Nephron (organoid): ENCODE measurements around the gene ZNF497.

ENCODE experiments used
- H3K27ac Mint-ChIP-seq, 3 experiments: 2 replicates each; pipeline ENCODE4 v1.8.0; 2020; ENCODE audit warnings: mixed read lengths in 3 of 3, mild to moderate bottlenecking in 2 of 3, moderate library complexity in 1 of 3
- H3K27me3 Mint-ChIP-seq: 2 replicates; pipeline ENCODE4 v1.8.0; 2021; ENCODE audit warnings: low read depth, mild to moderate bottlenecking, moderate library complexity, mixed read lengths
- H3K36me3 Mint-ChIP-seq: 2 replicates; pipeline ENCODE4 v1.8.0; 2020; ENCODE audit warnings: low read depth, mixed read lengths
- H3K4me1 Mint-ChIP-seq: 2 replicates; pipeline ENCODE4 v1.8.0; 2020; ENCODE audit warnings: mixed read lengths
- H3K4me3 Mint-ChIP-seq, 3 experiments: 2 replicates each; pipeline ENCODE4 v1.8.0; 2020; ENCODE audit warnings: mild to moderate bottlenecking in 3 of 3, mixed read lengths in 3 of 3, moderate library complexity in 2 of 3
- H3K9me3 Mint-ChIP-seq: 2 replicates; pipeline ENCODE4 v1.8.0; 2020; ENCODE audit warnings: mixed read lengths
- CTCF ChIP-seq, 3 experiments: fragments of 200-600 bp; sonication (generic); IDR thresholded peaks; one replicate each; pipeline ENCODE4 v1.5.0; 2021; ENCODE audit warnings: antibody characterized with exemption in 3 of 3; ENCODE audit not compliant: unreplicated experiment in 3 of 3

The ZNF497 gene

GRCh38 chr19:58346961-58347929 is 15.3 kb downstream of the ZNF497 start:
- peaks cover 8% of the 10 kb centered on the region for H3K36me3 Mint-ChIP-seq
- H3K27me3 Mint-ChIP-seq: no peaks in the 10 kb centered on the region
- peaks cover 11% of the 10 kb centered on the region for H3K4me1 Mint-ChIP-seq
- no peaks in the 10 kb centered on the region for H3K9me3 Mint-ChIP-seq
- peak overlapping the region; percentile 95 to 97 (median 97) for H3K4me3 Mint-ChIP-seq
- H3K27ac Mint-ChIP-seq: peak overlapping the region in 2 of 3 experiments; percentile 45 to 75
- TF ChIP-seq CTCF (IDR thresholded peaks at IDR 0.05; ENCODE audit: unreplicated experiment in 3 of 3): no peak

DNA sequence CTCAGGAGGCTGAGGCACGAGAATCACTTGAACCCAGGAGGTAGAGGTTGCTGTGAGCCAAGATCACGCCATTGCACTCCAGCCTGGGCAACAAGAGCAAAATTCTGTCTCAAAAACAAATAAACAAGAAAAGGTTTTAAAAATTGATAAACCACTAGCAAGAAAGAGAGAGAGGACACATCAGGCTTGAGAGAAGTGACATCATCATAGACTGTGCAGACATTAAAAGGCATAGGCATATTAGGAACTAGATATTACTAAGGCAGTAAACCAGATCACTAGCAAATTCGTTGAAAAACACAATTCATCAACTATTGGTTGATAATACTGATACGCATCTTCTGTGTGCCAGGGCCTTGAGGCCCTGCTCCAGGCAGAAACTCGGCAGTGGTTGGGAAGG is 17.0 kb downstream of the ZNF497 start:
- H3K9me3 Mint-ChIP-seq: no peaks in the 10 kb centered on the region
- no peak for TF ChIP-seq CTCF (IDR thresholded peaks at IDR 0.05; ENCODE audit: unreplicated experiment in 3 of 3)
- H3K4me1 Mint-ChIP-seq: peaks cover 11% of the 10 kb centered on the region

DNA sequence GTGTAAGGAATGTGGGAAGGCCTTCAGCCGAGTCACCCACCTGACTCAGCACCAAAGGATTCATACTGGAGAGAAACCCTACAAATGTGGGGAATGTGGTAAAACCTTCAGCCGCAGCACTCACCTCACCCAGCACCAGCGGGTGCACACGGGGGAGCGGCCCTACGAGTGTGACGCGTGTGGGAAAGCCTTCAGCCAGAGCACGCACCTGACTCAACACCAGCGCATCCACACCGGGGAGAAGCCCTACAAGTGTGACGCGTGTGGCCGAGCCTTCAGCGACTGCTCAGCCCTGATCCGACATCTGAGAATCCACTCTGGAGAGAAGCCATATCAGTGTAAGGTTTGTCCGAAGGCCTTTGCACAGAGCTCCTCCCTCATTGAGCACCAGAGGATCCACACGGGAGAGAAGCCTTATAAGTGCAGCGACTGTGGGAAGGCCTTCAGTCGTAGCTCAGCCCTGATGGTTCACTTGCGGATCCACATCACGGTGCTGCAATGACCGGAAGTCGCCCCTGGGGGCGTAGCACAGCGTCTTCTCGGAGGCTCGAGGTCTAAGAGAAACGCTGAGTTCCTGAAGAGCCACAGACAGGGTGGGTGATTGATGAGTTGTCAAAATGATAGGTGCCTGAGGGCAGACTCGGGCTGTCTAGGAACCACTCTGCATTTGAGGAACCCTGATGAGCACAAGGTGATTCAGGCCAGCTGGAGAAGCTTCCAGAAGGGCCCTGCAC is 23.6 kb downstream of the ZNF497 start:
- Mint-ChIP-seq H3K27ac (no peak overlapping the region), H3K36me3 (peaks cover 61% of the 10 kb centered on the region), H3K27me3 (no peaks in the 10 kb centered on the region), H3K9me3 (no peaks in the 10 kb centered on the region), H3K4me3 (no peak overlapping the region), H3K4me1 (no peaks in the 10 kb centered on the region)
- no peak for TF ChIP-seq CTCF (IDR thresholded peaks at IDR 0.05; ENCODE audit: unreplicated experiment in 3 of 3)

More for the DNA sequence above, 17.0 kb downstream of the ZNF497 start:
- H3K27me3 Mint-ChIP-seq: no peaks in the 10 kb centered on the region
- H3K4me3 Mint-ChIP-seq: peak overlapping the region; percentile 92 to 97 (median 97)
- H3K36me3 Mint-ChIP-seq: peaks cover 22% of the 10 kb centered on the region
- peak overlapping the region in 1 of 3 experiments; percentile 15 for H3K27ac Mint-ChIP-seq

- Mint-ChIP-seq H3K4me3 (no peak overlapping the region), H3K27me3 (no peaks in the 10 kb centered on the region), H3K36me3 (peaks cover 61% of the 10 kb centered on the region), H3K27ac (no peak overlapping the region), H3K9me3 (no peaks in the 10 kb centered on the region), H3K4me1 (no peaks in the 10 kb centered on the region)
- TF ChIP-seq CTCF (IDR thresholded peaks at IDR 0.05; ENCODE audit: unreplicated experiment in 3 of 3): no peak
Observed at GRCh38 chr19:58338336-58338735, 24.2 kb downstream of the ZNF497 start.

- peaks cover 53% of the 10 kb centered on the region for H3K36me3 Mint-ChIP-seq
- no peak overlapping the region for H3K27ac Mint-ChIP-seq
- H3K4me3 Mint-ChIP-seq: no peak overlapping the region
- no peaks in the 10 kb centered on the region for H3K4me1 Mint-ChIP-seq
- no peaks in the 10 kb centered on the region for H3K9me3 Mint-ChIP-seq
- no peak for TF ChIP-seq CTCF (IDR thresholded peaks at IDR 0.05; ENCODE audit: unreplicated experiment in 3 of 3)
- H3K27me3 Mint-ChIP-seq: no peaks in the 10 kb centered on the region
Observed at GRCh38 chr19:58336820-58337219, 25.7 kb downstream of the ZNF497 start.
